H9 (cell line): ENCODE measurements around the gene TMEM239. TPM values are rescaled to one million over a fixed set of nuclear protein-coding genes. Genes with fewer than 3 reads are reported as not detected.
A peak's percentile ranks its signal among the peaks of the same experiment; 100 is the strongest.

ENCODE experiments used
- DNase-seq: peaks from one replicate; pipeline ENCODE4 v3.0.0-alpha.2; 2017
- H2AFZ ChIP-seq: one replicate; pipeline ENCODE4 v1.6.1; 2013; ENCODE audit warnings: mild to moderate bottlenecking, low read length, control low read depth, moderate library complexity
- H2AK5ac ChIP-seq: 2 replicates; pipeline ENCODE4 v1.6.1; 2013; ENCODE audit warnings: low read length, control low read depth, mixed read lengths; ENCODE audit not compliant: insufficient read length
- H2BK120ac ChIP-seq: one replicate; pipeline ENCODE4 v1.6.1; 2013; ENCODE audit warnings: low read depth, mild to moderate bottlenecking, low read length, control low read depth, inconsistent platforms; ENCODE audit not compliant: poor library complexity, severe bottlenecking
- H2BK12ac ChIP-seq: 2 replicates; pipeline ENCODE4 v1.6.1; 2013; ENCODE audit warnings: low read length, control low read depth, mixed read lengths, low read depth; ENCODE audit not compliant: insufficient read length
- H2BK15ac ChIP-seq: 2 replicates; pipeline ENCODE4 v1.6.1; 2013; ENCODE audit warnings: low read depth, low read length, control low read depth
- H2BK20ac ChIP-seq: one replicate; pipeline ENCODE4 v1.6.1; 2013; ENCODE audit warnings: low read depth, mild to moderate bottlenecking, low read length, control low read depth, inconsistent platforms; ENCODE audit not compliant: poor library complexity, severe bottlenecking
- H2BK5ac ChIP-seq: 2 replicates; pipeline ENCODE4 v1.6.1; 2013; ENCODE audit warnings: low read length, control low read depth, mixed read lengths; ENCODE audit not compliant: insufficient read length
- H3K14ac ChIP-seq: 2 replicates; pipeline ENCODE4 v1.6.1; 2013; ENCODE audit warnings: low read length, control low read depth; ENCODE audit not compliant: insufficient read depth
- H3K18ac ChIP-seq: 2 replicates; pipeline ENCODE4 v1.6.1; 2013; ENCODE audit warnings: low read depth, mild to moderate bottlenecking, mixed read lengths, low read length, control low read depth; ENCODE audit not compliant: insufficient read length
- H3K23ac ChIP-seq: 2 replicates; pipeline ENCODE4 v1.6.1; 2013; ENCODE audit warnings: low read length, control low read depth, mixed read lengths, low read depth; ENCODE audit not compliant: insufficient read length
- H3K23me2 ChIP-seq: 2 replicates; pipeline ENCODE4 v1.6.1; 2013; ENCODE audit warnings: low read depth, mild to moderate bottlenecking, mixed read lengths, low read length, control low read depth; ENCODE audit not compliant: insufficient read length, poor library complexity, severe bottlenecking
- H3K27ac ChIP-seq: 2 replicates; pipeline ENCODE4 v1.5.1; 2013; ENCODE audit warnings: low read length, control low read depth, mixed read lengths, low read depth; ENCODE audit not compliant: insufficient read length
- H3K27me3 ChIP-seq: 2 replicates; pipeline ENCODE4 v1.6.1; 2013; ENCODE audit warnings: low read length, control low read depth, inconsistent platforms; ENCODE audit not compliant: insufficient read depth
- H3K4ac ChIP-seq: 2 replicates; pipeline ENCODE4 v1.6.1; 2013; ENCODE audit warnings: low read depth, mild to moderate bottlenecking, control low read depth, inconsistent platforms, low read length, moderate library complexity
- H3K4me1 ChIP-seq: 2 replicates; pipeline ENCODE4 v1.6.1; 2013; ENCODE audit warnings: low read length, control low read depth, inconsistent platforms; ENCODE audit not compliant: insufficient read depth
- H3K4me2 ChIP-seq: 2 replicates; pipeline ENCODE4 v1.6.1; 2013; ENCODE audit warnings: low read length, control low read depth, mixed read lengths; ENCODE audit not compliant: insufficient read length, insufficient read depth
- H3K56ac ChIP-seq: 2 replicates; pipeline ENCODE4 v1.6.1; 2013; ENCODE audit warnings: low read depth, mild to moderate bottlenecking, mixed read lengths, low read length, control low read depth; ENCODE audit not compliant: insufficient read length
- H3K79me1 ChIP-seq: 2 replicates; pipeline ENCODE4 v1.6.1; 2013; ENCODE audit warnings: low read depth, mild to moderate bottlenecking, moderate library complexity, low read length, control low read depth, inconsistent platforms; ENCODE audit not compliant: insufficient read depth, poor library complexity, severe bottlenecking
- H3K79me2 ChIP-seq: 2 replicates; pipeline ENCODE4 v1.6.1; 2013; ENCODE audit warnings: low read length, control low read depth, inconsistent platforms; ENCODE audit not compliant: insufficient read depth
- H3K9ac ChIP-seq: 2 replicates; pipeline ENCODE4 v1.6.1; 2013; ENCODE audit warnings: low read length, control low read depth, mixed read lengths; ENCODE audit not compliant: insufficient read length; ENCODE audit errors: extremely low read depth
- H3K9me3 ChIP-seq: one replicate; pipeline ENCODE4 v1.6.1; 2013; ENCODE audit warnings: low read depth, low read length, inconsistent platforms; ENCODE audit not compliant: control insufficient read depth
- H3T11ph ChIP-seq: one replicate; pipeline ENCODE4 v1.6.1; 2013; ENCODE audit warnings: mild to moderate bottlenecking, low read length, control low read depth, inconsistent platforms
- H4K20me1 ChIP-seq: one replicate; pipeline ENCODE4 v1.6.1; 2013; ENCODE audit not compliant: control insufficient read depth, insufficient read length, insufficient read depth
- H4K5ac ChIP-seq: 2 replicates; pipeline ENCODE4 v1.6.1; 2013; ENCODE audit warnings: low read depth, mild to moderate bottlenecking, mixed read lengths, low read length, control low read depth; ENCODE audit not compliant: insufficient read length
- H4K8ac ChIP-seq: replicated peaks from 2 replicates; pipeline ENCODE4 v1.6.1; 2013; ENCODE audit warnings: low read length, control low read depth, mixed read lengths, low read depth; ENCODE audit not compliant: insufficient read length
- H4K91ac ChIP-seq: 2 replicates; pipeline ENCODE4 v1.6.1; 2013; ENCODE audit warnings: low read depth, mild to moderate bottlenecking, moderate library complexity, mixed read lengths, low read length, control low read depth; ENCODE audit not compliant: insufficient read length
- H3K27ac Mint-ChIP-seq, 3 experiments: 2 replicates in 2 of 3; 3 replicates in 1 of 3; pipeline ENCODE4 v1.8.0; 2020 to 2021; ENCODE audit warnings: mixed read lengths in 3 of 3, mild to moderate bottlenecking in 1 of 3, moderate library complexity in 1 of 3
- H3K27me3 Mint-ChIP-seq: 2 replicates; pipeline ENCODE4 v1.8.0; 2021; ENCODE audit warnings: low read depth, mild to moderate bottlenecking, moderate library complexity, mixed read lengths
- H3K36me3 Mint-ChIP-seq, 3 experiments: 2 replicates in 2 of 3; 3 replicates in 1 of 3; pipeline ENCODE4 v1.8.0; 2020 to 2021; ENCODE audit warnings: low read depth in 3 of 3, mixed read lengths in 3 of 3; ENCODE audit not compliant: insufficient read depth in 1 of 3
- H3K4me1 Mint-ChIP-seq, 2 experiments: 2 replicates each; pipeline ENCODE4 v1.8.0; 2020; ENCODE audit warnings: mixed read lengths in 2 of 2
- H3K4me3 Mint-ChIP-seq, 2 experiments: 2 replicates in 1 of 2; 3 replicates in 1 of 2; pipeline ENCODE4 v1.8.0; 2020 to 2021; ENCODE audit warnings: mild to moderate bottlenecking in 2 of 2, mixed read lengths in 2 of 2, moderate library complexity in 1 of 2
- H3K9me3 Mint-ChIP-seq, 2 experiments: 2 replicates in 1 of 2; 3 replicates in 1 of 2; pipeline ENCODE4 v1.8.0; 2020; ENCODE audit warnings: mild to moderate bottlenecking in 2 of 2, mixed read lengths in 2 of 2, moderate library complexity in 1 of 2
- CTCF ChIP-seq: fragments of 200-600 bp; sonication (generic); conservative IDR thresholded peaks from 3 replicates; pipeline ENCODE4 v1.8.0; 2021; ENCODE audit warnings: antibody characterized with exemption, mild to moderate bottlenecking
- WGBS: extraction: QIAGEN DNeasy Blood & Tissue Kit; methylation state at CpG from one replicate; pipeline ENCODE4 v1.1.7; 2013; ENCODE audit warnings: missing lambda C conversion rate, low lambda C conversion rate, mixed read lengths; ENCODE audit not compliant: insufficient read length; ENCODE audit errors: extremely low coverage; 5-methylcytosine and 5-hydroxymethylcytosine counted together
- total RNA-seq: library from RNA; stranded (reverse); gene quantifications from 2 replicates; pipeline ENCODE4 v1.2.1, GENCODE V29; 2021

Gene TMEM239
- total RNA-seq, 1 experiment from 2014 or later = not detected

GRCh38 chr20:2780948-2781347 lies 35.2 kb upstream of the TMEM239 start:
- H3K14ac ChIP-seq = no peak overlapping the region
- H3K9me3 Mint-ChIP-seq = peaks cover 2 to 4% of the 10 kb centered on the region in 2 experiments; a peak in 1 of 5 replicates
- no peaks in the 10 kb centered on the region for H3K36me3 Mint-ChIP-seq
- WGBS = no CpG with 5 or more reads among the region's 3 CpGs
- H3K79me2 ChIP-seq = no peaks in the 10 kb centered on the region
- no peak overlapping the region for H2BK12ac ChIP-seq
- H3K4ac ChIP-seq = no peak overlapping the region
- H2BK20ac ChIP-seq = no peak overlapping the region
- no peak overlapping the region for H2BK15ac ChIP-seq
- H2BK5ac ChIP-seq = no peak overlapping the region
- H3K23me2 ChIP-seq = no peaks in the 10 kb centered on the region
- no peak overlapping the region for H3T11ph ChIP-seq
- H2AK5ac ChIP-seq = no peak overlapping the region
- H3K4me1 ChIP-seq = no peaks in the 10 kb centered on the region
- H3K27ac Mint-ChIP-seq = no peak overlapping the region
- H3K27ac ChIP-seq = no peak overlapping the region
- H3K23ac ChIP-seq = no peak overlapping the region
- H3K9me3 ChIP-seq = no peaks in the 10 kb centered on the region
- no peak overlapping the region for H4K91ac ChIP-seq
- no peak overlapping the region for H4K5ac ChIP-seq
- no peaks in the 10 kb centered on the region for H4K20me1 ChIP-seq
- H4K8ac ChIP-seq = no peak overlapping the region
- peak; percentile 48; the same call in 2 of the 3 replicates for TF ChIP-seq CTCF
- H3K18ac ChIP-seq = no peak overlapping the region
- no peaks in the 10 kb centered on the region; the same call in 1 of the 2 replicates for H3K27me3 ChIP-seq
- no peak overlapping the region for H2BK120ac ChIP-seq
- no peak for DNase-seq
- no peak overlapping the region for H3K56ac ChIP-seq
- no peak overlapping the region for H2AFZ ChIP-seq
- H3K4me3 Mint-ChIP-seq = no peak overlapping the region
- H3K9ac ChIP-seq = no peak overlapping the region
- no peaks in the 10 kb centered on the region for H3K4me1 Mint-ChIP-seq
- H3K79me1 ChIP-seq = no peaks in the 10 kb centered on the region
- peaks cover 51% of the 10 kb centered on the region for H3K27me3 Mint-ChIP-seq
- no peak overlapping the region for H3K4me2 ChIP-seq
